GM19463 (cell line): ENCODE measurements around the gene RTEL1.
A peak's percentile ranks its signal among the peaks of the same experiment; 100 is the strongest.
"Not testable (repeated sequence)": the region's sequence is repeated elsewhere in the genome, so short reads cannot be mapped to it uniquely, and the experiment has no call there.

ENCODE experiments used
- ATAC-seq: cut with Tn5 transposase; IDR thresholded peaks from one replicate; pipeline ENCODE4 v1.9.1; 2021; ENCODE audit warnings: mild to moderate bottlenecking, moderate library complexity; ENCODE audit not compliant: unreplicated experiment

The RTEL1 gene

DNA sequence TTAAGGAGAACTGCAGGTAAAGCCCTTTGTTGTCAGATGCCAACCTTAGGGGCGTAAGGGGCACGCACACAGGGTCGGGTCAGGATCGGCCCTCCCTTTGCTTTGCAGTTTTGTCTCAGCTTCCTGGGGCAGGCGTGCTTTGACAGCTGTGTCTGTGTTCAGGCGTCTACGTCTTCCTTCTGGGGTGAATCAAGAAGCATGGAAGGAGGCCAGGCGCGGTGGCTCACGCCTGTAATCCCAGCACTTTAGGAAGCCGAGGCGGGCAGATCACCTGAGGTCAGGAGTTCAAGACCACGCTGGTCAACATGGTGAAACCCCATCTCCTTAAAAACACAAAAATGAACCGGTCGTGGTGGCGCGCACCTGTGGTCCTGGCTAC lies 51.0 kb downstream of the RTEL1 start:
- ATAC-seq: no peak

DNA sequence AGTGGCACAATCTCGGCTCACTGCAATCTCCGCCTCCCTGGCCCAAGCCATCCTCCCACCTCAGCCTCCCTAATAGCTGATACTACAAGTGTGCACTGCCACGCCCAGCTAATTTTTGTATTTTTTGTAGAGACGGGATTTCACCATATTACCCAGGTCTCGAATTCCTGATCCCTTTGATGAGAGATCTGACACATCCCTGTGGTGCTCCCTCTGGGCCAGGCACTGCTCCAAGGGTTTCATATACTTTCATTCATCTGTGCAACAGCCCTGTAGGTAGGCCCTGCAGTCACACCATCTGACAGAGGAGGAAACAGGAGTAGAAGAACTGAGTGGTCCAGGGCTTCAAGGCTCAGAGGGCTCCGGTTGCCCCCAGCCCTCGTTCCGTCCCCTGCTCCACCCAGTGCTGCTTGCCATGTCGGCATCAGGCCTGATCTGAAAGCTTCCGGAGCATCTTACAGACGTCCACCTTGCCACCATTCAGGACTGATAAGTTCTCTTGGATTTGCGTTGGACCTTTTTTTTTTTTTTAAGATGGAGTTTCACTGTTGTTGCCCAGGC lies 53.1 kb downstream of the RTEL1 start:
- ATAC-seq: no peak

DNA sequence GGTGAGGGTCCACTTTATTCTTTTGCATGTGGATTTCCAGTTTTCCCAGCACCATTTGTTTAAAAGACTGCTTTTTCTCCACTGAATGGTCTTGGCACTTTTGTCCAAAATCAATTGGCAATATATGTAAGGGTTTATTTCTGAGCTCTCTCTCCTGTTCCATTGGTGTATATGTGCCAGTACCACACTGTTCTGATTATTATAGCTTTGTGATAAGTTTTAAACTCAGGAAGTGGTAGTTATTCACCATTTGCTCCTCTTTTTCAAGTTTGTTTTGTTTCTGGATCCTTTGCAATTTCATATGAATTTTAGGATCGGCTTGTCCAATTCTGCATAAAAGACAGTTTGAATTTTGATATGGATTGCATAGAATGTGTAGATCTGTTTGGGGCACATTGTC lies 54.1 kb downstream of the RTEL1 start:
- ATAC-seq: no peak

DNA sequence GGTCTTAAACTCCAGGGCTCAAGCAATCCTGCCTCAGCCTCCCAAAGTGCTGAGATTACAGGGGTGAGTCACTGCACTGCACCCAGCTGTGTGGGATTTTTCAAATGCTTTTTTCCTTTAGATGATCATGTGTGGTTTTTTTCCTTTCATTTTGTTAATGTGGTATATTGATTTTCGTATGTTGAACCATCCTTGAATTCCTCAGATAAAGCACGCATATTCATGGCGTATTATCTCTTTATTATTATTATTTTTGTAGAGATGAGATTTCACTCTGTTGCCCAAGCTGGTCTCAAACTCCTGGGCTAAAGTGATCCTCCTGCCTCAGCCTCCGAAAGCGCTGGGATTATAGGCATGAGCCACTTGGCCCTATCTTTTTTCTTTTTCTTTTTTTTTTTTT lies 56.7 kb downstream of the RTEL1 start:
- ATAC-seq: no peak

DNA sequence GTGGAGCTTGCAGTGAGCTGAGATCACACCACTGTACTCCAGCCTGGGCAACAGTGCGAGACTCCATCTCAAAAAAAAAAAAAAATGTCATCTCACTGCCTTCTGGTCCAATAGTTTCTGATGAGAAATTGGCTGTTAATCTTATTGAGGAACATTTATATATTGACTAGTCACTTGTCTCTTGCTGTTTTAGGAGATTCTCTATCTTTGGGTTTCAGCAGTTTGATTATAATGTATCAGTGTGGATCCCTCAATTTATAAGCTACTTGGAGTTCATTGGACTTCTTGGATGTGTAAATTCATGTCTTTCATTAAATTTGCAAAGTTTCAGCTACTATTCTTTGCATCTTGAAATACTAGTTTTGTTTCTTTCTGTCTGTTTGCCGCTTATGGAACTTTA lies 60.9 kb downstream of the RTEL1 start:
- no peak for ATAC-seq

DNA sequence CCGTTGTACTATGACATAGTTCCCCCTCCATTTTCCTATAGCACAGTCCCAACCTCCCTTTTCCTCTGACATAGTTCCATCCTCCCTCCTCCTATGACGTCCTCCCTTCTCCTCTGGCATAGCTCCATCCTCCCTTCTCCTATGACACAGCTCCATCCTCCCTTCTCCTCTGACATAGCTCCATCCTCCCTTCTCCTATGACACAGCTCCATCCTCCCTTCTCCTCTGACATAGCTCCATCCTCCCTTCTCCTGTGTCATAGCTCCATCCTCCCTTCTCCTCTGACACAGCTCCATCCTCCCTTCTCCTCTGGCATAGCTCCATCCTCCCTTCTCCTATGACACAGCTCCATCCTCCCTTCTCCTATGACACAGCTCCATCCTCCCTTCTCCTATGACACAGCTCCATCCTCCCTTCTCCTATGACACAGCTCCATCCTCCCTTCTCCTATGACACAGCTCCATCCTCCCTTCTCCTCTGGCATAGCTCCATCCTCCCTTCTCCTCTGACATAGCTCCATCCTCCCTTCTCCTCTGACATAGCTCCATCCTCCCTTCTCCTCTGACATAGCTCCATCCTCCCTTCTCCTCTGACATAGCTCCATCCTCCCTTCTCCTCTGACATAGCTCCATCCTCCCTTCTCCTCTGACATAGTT lies 65.0 kb downstream of the RTEL1 start:
- not testable (repeated sequence) for ATAC-seq

DNA sequence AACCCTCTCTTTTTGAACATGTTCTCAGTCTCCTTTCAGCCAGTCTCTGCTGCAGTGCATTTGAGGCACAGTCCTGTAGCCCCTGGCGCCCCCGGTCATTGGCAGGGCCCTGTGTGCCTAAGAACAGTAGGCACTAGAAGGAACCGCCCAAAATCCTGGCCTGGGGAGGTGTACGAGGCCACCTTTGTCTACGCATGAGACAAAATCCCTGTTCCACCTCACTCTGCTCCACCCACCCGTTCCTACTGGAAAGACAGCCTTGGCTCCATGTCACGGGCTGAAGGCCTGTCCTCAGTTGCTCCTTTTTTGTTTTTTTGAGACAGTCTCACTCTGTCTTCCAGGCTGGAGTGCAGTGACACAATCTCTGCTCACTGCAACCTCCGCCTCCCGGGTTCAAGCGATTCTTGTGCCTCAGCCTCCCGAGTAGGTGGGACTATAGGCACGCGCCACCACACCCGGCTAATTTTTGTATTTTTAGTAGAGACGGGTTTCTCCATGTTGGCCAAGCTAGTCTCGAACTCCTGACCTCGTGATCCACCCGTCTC lies 72.1 kb downstream of the RTEL1 start:
- ATAC-seq: not testable (repeated sequence)

DNA sequence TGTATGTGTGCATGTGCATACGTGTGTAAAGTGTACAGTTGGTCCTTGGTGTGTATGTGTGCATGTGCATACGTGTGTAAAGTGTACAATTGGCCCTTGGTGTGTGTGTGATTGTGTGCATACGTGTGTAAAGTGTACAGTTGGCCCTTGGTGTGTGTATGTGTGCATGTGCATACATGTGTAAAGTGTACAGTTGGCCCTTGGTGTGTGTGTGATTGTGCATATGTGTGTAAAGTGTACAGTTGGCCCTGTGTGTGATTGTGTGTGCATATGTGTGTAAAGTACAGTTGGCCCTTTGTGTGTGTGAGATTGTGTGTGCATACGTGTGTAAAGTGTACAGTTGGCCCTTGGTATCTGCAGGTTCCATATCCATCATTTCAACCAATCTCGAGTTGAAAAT lies 73.3 kb downstream of the RTEL1 start:
- no peak for ATAC-seq

DNA sequence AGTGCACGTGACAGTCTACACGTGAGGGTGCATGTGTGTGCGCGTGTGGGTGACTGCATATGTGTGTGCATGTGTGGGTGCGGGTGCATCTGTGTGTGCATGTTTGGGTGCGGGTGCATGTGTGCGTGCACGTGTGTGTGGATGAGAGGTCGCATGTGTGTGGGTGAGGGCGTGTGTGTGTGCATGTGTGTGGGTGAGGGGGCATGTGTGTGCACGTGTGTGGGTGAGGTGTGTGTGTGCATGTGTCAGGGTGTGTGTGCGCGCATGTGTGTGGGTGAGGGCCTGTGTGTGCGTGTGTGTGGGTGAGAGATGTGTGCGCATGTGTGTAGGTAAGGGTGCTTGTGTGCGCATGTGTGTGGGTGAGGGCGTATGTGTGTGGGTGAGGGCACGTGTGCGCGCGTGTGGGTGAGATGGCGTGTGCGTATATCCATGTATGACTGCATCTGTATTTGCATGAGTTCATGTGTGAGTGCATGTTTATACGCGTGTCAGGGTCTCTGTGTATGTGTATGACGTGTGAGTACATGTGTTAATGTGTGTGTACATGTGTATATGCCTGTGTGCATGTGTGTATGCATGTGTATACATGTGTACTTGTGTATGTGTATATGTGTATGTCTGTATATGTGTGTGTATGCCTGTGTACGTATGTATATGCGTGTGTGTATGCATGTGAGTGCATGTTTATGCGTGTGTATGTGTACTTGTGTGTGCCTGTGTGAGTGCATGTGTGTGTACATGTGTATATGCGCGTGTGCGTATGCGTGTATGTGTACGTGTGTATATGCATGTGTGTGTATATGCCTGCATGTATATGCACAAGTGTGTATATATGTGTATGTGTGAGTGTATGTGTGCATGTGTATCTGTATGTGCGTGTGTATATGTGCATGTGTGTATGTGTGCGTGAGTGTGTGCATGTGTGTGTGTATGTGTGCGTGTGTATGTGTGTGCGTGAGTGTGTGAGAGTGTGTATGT lies 74.3 kb downstream of the RTEL1 start:
- ATAC-seq: no peak

DNA sequence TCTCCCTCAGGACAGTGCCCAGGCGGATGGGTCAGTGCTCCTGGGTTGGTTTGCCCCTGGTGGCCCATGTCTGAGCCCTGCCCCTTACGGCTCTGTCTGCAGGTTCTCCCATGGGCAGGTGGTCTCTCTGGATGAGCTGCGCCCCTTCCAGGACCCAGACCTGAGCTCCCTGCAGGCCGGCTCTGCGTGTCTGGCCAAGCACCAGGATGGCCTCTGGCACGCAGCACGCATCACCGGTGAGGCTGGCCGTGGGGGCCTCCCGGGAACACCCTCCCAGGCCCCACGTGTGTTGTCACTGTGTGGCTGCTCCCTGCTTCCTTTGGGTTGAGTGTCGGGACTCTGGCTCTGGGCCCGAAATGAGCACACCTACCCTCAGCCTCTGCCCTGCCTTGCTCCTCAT lies 75.0 kb downstream of the RTEL1 start:
- no peak for ATAC-seq

DNA sequence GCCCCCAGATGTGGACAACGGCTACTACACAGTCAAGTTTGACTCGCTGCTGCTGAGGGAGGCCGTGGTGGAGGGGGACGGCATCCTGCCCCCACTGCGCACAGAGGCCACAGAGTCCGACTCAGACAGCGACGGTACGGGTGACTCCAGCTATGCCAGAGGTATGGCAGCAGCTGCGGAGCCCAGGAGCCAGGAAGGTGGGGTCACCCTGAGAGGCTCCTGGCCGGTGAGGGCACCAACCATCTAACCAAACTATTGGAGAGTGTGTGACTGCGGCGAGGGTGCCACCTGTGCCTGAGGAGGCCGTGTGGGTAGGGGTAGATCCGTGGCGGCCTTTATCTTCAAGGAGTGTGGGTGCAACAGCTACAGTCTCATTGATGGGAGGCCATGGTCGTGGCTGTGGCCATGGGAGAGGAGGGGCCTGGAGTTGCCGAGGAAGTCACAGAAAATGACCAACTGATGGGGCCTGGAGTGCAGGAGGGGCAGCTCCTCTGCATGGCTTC lies 75.5 kb downstream of the RTEL1 start:
- ATAC-seq: no peak

DNA sequence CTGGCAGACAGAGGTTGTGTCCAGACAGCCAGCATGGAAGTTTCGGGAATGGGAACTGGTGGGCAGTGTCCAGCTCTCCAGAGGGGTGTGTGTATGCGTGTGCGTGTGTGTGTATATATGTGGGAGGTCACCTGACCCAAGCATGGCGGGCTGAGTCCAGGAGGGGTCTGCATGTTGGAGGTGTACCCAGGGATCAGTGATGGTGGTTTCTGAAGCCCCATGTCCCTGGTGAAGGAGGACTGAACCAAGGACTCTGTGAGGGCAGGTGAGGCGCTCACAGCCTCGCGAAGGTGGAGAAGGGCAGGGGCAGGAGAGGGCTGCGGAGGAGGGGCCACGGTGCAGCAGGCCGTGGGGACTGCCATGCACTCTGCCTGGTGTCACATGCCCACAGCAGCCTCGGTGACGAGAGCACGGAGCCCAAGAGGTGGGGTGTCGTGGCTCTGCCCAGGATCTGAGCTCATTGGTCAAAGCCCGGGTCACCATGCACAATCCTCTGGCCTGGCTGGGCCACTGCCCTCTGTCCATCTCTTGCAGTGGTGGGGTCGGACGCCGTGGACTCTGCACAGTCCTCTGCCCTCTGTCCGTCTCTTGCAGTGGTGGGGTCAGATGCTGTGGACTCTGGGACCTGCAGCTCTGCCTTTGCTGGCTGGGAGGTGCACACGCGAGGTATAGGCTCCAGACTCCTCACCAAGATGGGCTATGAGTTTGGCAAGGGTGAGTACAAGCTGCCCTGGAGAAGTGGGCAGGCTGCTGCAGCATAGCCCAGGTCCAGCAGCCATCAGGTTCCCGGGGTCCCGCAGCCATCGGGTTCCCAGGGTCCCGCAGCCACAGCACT lies 76.2 kb downstream of the RTEL1 start:
- no peak for ATAC-seq

DNA sequence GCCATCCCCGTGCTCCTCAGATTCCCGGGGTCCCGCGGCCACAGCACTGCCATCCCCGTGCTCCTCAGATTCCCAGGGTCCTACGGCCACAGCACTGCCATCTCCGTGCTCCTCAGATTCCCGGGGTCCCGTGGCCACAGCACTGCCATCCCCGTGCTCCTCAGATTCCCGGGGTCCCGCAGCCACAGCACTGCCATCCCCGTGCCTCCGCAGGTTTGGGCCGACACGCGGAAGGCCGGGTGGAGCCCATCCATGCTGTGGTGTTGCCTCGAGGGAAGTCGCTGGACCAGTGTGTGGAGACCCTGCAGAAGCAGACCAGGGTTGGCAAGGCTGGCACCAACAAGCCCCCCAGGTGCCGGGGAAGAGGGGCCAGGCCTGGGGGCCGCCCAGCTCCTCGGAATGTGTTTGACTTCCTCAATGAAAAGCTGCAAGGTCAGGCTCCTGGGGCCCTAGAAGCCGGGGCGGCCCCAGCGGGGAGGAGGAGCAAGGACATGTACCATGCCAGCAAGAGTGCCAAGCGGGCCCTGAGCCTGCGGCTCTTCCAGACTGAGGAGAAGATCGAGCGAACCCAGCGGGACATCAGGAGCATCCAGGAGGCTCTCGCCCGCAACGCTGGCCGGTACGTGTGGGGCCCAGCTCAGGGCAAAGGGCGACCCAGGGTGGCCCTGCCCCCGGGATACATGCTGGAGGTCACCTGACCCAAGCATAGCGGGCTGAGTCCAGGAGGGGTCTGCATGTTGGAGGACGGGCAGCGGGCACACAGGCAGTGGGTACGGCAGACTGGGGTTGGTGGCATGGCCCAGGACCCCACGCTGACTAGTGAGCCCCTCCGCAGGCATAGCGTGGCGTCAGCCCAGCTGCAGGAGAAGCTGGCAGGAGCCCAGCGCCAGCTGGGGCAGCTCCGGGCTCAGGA lies 77.1 kb downstream of the RTEL1 start:
- ATAC-seq: no peak

DNA sequence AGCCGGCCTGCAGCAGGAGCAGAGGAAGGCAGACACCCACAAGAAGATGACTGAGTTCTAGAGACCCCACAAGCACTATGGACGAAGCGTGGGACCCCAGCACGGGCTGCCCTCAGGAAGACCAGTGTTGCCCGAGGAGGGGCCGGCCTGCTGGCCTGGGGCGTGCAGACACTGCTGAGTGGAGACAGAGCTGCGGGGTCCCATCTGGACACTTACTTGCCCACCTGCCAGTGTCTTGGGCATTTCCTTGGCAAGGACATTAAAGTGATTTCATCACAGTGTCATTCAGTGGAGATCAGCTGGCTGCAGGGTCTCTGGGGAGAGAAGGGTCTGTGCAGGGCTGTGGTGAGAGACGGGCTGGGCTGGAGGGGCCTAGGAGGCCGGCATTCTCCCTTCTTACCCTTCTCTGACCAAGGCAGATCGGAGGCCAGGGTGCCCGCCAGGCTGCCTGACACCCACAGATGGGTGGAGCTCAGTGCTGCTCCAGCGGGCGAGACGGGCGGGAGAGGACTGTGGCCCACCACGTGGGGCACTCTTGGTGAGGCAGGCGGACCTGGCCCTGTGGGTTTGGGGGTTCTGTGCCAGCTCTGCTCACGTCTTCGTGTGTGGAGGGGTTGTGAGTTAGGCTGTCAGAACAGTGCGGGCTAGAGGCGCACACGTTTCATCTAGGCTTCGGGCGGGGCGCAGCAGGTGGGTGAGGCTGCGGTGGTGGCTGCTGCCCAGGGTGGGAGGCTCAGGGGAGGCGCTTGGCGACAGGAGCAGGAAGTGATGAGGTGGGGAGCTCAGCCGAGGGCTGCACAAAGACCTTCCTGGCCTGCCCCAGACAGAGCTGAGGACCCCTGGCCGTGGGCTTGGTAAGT lies 78.0 kb downstream of the RTEL1 start, which contains the start of gene LIME1:
Gene LIME1 (plus strand): TSS at position 806 of the 860 bp plus-strand sequence. CDS start 886 bp downstream, outside the sequence.
- ATAC-seq: peak; percentile 26

DNA sequence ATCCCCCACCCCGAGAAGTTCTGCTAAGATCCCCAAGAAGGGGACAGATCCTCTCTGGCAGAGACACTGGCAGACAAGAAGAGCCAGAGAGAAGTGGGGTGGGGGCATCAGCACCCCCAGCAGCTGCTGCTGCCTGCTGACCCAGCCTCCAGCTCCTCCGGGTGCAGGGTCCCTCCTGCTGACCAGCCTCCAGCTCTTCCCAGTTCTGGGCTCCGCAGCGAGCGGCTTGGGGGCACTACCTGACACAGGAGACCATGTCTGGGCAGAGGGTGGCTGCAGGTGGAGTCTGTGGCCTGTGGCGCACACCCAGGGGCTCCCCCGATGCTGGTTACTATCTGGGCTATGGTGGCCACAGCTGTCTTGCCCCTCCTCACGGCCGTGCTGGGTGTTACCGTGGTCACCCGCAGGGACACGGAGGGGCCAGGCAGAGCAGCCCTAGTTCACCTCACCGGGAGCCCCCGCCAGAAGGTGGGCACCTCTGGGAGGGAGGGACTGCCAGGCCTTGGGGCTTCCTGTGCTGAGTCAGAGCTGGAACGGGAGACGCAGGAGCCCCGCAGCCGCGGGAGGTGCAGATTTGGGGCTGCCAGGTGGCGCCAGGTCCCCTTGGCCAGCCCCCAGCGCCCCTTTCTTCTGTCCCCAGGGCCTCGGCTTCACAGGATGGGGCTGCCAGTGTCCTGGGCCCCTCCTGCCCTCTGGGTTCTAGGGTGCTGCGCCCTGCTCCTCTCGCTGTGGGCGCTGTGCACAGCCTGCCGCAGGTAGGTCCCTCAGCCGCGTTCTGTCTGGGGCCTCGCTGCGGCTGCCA lies 79.0 kb downstream of the RTEL1 start:
- ATAC-seq: no peak

DNA sequence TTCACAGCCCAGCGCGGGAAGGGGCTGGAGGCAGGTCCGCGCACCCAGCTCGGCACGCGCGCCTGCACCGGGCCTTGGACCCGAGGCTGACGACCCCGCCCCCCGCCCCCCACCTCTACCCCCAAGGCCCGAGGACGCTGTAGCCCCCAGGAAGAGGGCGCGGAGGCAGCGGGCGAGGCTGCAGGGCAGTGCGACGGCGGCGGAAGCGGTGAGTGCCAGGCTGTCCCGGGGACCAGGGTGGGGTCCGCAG lies 79.5 kb downstream of the RTEL1 start:
- no peak for ATAC-seq

DNA sequence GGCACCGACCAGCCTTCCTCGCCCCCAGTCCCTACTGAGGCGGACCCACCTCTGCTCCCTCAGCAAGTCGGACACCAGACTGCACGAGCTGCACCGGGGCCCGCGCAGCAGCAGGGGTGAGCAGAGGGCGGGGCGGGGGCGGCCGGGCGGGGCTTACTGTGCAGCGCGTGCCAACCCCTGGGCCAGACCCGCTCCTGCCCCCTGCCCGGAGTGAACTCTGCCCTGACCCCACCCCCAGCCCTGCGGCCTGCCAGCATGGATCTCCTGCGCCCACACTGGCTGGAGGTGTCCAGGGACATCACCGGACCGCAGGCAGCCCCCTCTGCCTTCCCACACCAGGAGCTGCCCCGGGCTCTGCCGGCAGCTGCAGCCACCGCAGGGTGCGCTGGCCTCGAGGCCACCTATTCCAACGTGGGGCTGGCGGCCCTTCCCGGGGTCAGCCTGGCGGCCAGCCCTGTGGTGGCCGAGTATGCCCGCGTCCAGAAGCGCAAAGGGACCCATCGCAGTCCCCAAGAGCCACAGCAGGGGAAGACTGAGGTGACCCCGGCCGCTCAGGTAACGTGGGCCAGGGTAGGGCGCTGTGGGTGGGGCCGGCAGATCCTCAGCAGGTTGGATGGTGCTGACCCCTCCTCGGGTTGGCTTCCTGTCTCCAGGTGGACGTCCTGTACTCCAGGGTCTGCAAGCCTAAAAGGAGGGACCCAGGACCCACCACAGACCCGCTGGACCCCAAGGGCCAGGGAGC lies 80.0 kb downstream of the RTEL1 start:
- ATAC-seq: no peak
